Ishikawa (cell line): ENCODE results near the gene FAM184B.

ENCODE experiments used
- CEBPB ChIP-seq: IDR thresholded peaks from 2 replicates; pipeline ENCODE4 v1.6.1; 2012
- CREB1 ChIP-seq: IDR thresholded peaks from 2 replicates; pipeline ENCODE4 v1.6.1; 2012; ENCODE audit warnings: low read depth
- EP300 ChIP-seq: IDR thresholded peaks from 2 replicates; pipeline ENCODE4 v1.6.1; 2012; ENCODE audit warnings: borderline replicate concordance
- NFIC ChIP-seq: IDR thresholded peaks from 2 replicates; pipeline ENCODE4 v1.6.1; 2012
- RAD21 ChIP-seq: IDR thresholded peaks from 2 replicates; pipeline ENCODE4 v1.6.1; 2012; ENCODE audit warnings: low read depth
- TAF1 ChIP-seq: IDR thresholded peaks from 2 replicates; pipeline ENCODE4 v1.6.1; 2012; ENCODE audit warnings: low read depth, mild to moderate bottlenecking
- TCF12 ChIP-seq: IDR thresholded peaks from 2 replicates; pipeline ENCODE4 v1.6.1; 2012; ENCODE audit warnings: low read depth
- YY1 ChIP-seq: IDR thresholded peaks from 2 replicates; pipeline ENCODE4 v1.6.1; 2012; ENCODE audit warnings: low read depth
- ZBTB7A ChIP-seq: IDR thresholded peaks from 2 replicates; pipeline ENCODE4 v1.6.1; 2012; ENCODE audit warnings: low read depth
- TF ChIP-seq, protein P1 (sequence below): IDR thresholded peaks from 2 replicates; pipeline ENCODE4 v1.6.1; 2012; ENCODE audit warnings: low read depth, mild to moderate bottlenecking
- TF ChIP-seq, protein P2 (sequence below): IDR thresholded peaks from 2 replicates; pipeline ENCODE4 v1.6.1; 2012

DNA sequence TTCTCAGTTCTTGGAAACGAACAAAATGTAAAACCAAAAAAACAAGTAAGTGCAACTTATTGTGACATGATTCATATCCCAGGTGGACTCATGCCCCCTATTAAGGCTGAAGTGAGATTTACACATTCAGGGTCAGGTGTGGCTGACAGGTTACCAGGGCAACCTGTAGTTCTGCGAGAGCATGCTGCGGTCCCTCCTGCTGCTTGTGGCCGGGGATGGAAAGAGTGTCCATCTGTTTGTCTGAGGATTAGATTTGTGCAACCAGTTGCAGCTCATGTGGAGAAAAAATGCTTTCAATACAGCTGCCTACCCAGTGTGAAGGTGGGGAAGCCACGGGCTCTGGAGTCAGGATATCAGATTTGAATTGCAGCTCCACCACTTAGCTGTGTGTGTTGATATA is 78.8 kb downstream of the FAM184B start:
- TF ChIP-seq YY1 (no peak), TAF1 (no peak), TCF12 (no peak), CEBPB (no peak), ZBTB7A (no peak), CREB1 (no peak), EP300 (no peak), RAD21 (no peak), NFIC (no peak)
- TF ChIP-seq, protein P1, sequence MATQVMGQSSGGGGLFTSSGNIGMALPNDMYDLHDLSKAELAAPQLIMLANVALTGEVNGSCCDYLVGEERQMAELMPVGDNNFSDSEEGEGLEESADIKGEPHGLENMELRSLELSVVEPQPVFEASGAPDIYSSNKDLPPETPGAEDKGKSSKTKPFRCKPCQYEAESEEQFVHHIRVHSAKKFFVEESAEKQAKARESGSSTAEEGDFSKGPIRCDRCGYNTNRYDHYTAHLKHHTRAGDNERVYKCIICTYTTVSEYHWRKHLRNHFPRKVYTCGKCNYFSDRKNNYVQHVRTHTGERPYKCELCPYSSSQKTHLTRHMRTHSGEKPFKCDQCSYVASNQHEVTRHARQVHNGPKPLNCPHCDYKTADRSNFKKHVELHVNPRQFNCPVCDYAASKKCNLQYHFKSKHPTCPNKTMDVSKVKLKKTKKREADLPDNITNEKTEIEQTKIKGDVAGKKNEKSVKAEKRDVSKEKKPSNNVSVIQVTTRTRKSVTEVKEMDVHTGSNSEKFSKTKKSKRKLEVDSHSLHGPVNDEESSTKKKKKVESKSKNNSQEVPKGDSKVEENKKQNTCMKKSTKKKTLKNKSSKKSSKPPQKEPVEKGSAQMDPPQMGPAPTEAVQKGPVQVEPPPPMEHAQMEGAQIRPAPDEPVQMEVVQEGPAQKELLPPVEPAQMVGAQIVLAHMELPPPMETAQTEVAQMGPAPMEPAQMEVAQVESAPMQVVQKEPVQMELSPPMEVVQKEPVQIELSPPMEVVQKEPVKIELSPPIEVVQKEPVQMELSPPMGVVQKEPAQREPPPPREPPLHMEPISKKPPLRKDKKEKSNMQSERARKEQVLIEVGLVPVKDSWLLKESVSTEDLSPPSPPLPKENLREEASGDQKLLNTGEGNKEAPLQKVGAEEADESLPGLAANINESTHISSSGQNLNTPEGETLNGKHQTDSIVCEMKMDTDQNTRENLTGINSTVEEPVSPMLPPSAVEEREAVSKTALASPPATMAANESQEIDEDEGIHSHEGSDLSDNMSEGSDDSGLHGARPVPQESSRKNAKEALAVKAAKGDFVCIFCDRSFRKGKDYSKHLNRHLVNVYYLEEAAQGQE = no peak
- TF ChIP-seq, protein P2, sequence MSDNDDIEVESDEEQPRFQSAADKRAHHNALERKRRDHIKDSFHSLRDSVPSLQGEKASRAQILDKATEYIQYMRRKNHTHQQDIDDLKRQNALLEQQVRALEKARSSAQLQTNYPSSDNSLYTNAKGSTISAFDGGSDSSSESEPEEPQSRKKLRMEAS = no peak
